ENCODE results near the gene TSPAN17.

TSPAN17 gene

GRCh38 chr5:176616511-176616910 lies 30.8 kb upstream of the TSPAN17 start:
- no peak for TF ChIP-seq OSR1 (CRISPR knock-in tag; IDR thresholded peaks at IDR 0.05)
- no peak for TF ChIP-seq RARB (CRISPR knock-in tag; IDR thresholded peaks at IDR 0.05)
- TF ChIP-seq, protein P1, sequence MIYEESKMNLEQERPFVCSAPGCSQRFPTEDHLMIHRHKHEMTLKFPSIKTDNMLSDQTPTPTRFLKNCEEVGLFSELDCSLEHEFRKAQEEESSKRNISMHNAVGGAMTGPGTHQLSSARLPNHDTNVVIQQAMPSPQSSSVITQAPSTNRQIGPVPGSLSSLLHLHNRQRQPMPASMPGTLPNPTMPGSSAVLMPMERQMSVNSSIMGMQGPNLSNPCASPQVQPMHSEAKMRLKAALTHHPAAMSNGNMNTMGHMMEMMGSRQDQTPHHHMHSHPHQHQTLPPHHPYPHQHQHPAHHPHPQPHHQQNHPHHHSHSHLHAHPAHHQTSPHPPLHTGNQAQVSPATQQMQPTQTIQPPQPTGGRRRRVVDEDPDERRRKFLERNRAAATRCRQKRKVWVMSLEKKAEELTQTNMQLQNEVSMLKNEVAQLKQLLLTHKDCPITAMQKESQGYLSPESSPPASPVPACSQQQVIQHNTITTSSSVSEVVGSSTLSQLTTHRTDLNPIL (CRISPR knock-in tag; IDR thresholded peaks at IDR 0.05; ENCODE audit: low read depth): no peak
- no peak for TF ChIP-seq PPARA (CRISPR knock-in tag; IDR thresholded peaks at IDR 0.05; ENCODE audit: borderline replicate concordance)
- no peak for TF ChIP-seq BACH2 (CRISPR knock-in tag; IDR thresholded peaks at IDR 0.05; ENCODE audit: borderline replicate concordance)
- no peak for TF ChIP-seq TCF4 (CRISPR knock-in tag; IDR thresholded peaks at IDR 0.05; ENCODE audit: borderline replicate concordance)
- TF ChIP-seq TSHZ2 (CRISPR knock-in tag; IDR thresholded peaks at IDR 0.05): no peak
- TF ChIP-seq, protein P2, sequence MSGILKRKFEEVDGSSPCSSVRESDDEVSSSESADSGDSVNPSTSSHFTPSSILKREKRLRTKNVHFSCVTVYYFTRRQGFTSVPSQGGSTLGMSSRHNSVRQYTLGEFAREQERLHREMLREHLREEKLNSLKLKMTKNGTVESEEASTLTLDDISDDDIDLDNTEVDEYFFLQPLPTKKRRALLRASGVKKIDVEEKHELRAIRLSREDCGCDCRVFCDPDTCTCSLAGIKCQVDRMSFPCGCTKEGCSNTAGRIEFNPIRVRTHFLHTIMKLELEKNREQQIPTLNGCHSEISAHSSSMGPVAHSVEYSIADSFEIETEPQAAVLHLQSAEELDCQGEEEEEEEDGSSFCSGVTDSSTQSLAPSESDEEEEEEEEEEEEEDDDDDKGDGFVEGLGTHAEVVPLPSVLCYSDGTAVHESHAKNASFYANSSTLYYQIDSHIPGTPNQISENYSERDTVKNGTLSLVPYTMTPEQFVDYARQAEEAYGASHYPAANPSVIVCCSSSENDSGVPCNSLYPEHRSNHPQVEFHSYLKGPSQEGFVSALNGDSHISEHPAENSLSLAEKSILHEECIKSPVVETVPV (CRISPR knock-in tag; IDR thresholded peaks at IDR 0.05): no peak
- no peak for TF ChIP-seq TOX (CRISPR knock-in tag; IDR thresholded peaks at IDR 0.05; ENCODE audit: borderline replicate concordance)
- TF ChIP-seq, protein P3, sequence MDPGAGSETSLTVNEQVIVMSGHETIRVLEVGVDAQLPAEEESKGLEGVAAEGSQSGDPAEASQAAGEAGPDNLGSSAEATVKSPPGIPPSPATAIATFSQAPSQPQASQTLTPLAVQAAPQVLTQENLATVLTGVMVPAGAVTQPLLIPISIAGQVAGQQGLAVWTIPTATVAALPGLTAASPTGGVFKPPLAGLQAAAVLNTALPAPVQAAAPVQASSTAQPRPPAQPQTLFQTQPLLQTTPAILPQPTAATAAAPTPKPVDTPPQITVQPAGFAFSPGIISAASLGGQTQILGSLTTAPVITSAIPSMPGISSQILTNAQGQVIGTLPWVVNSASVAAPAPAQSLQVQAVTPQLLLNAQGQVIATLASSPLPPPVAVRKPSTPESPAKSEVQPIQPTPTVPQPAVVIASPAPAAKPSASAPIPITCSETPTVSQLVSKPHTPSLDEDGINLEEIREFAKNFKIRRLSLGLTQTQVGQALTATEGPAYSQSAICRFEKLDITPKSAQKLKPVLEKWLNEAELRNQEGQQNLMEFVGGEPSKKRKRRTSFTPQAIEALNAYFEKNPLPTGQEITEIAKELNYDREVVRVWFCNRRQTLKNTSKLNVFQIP (CRISPR knock-in tag; IDR thresholded peaks at IDR 0.05; ENCODE audit: borderline replicate concordance, low read depth): no peak
- no peak for TF ChIP-seq ZNF8 (CRISPR knock-in tag; IDR thresholded peaks at IDR 0.05)
- no peak for TF ChIP-seq SNAI2 (CRISPR knock-in tag; IDR thresholded peaks at IDR 0.05)
- no peak for ATAC-seq

- no peak for ATAC-seq
- TF ChIP-seq ZC3H10 (CRISPR knock-in tag; IDR thresholded peaks at IDR 0.05) (no peak), BACH2 (CRISPR knock-in tag; IDR thresholded peaks at IDR 0.05; ENCODE audit: borderline replicate concordance) (no peak), TOX (CRISPR knock-in tag; IDR thresholded peaks at IDR 0.05; ENCODE audit: borderline replicate concordance) (no peak), ZNF8 (CRISPR knock-in tag; IDR thresholded peaks at IDR 0.05) (no peak), ZNF70 (CRISPR knock-in tag; IDR thresholded peaks at IDR 0.05) (no peak), OSR1 (CRISPR knock-in tag; IDR thresholded peaks at IDR 0.05) (no peak), PPARA (CRISPR knock-in tag; IDR thresholded peaks at IDR 0.05; ENCODE audit: borderline replicate concordance) (no peak), ZFP3 (CRISPR knock-in tag; IDR thresholded peaks at IDR 0.05) (no peak), ISL1 (CRISPR knock-in tag; IDR thresholded peaks at IDR 0.05) (no peak), ZNF565 (CRISPR knock-in tag; conservative IDR thresholded peaks at IDR 0.05; ENCODE audit: low read depth) (no peak), TSHZ2 (CRISPR knock-in tag; IDR thresholded peaks at IDR 0.05) (no peak)
- TF ChIP-seq, protein P2 (CRISPR knock-in tag; IDR thresholded peaks at IDR 0.05): no peak
- TF ChIP-seq, protein P1 (CRISPR knock-in tag; IDR thresholded peaks at IDR 0.05; ENCODE audit: low read depth): no peak
- TF ChIP-seq, protein P3 (CRISPR knock-in tag; IDR thresholded peaks at IDR 0.05; ENCODE audit: borderline replicate concordance, low read depth): no peak
Observed at GRCh38 chr5:176618783-176619182, 28.5 kb upstream of the TSPAN17 start.

Measured in SK-N-SH treated with all-trans-retinoic acid at 6 μM for 48 hours (cell line).